SU-DHL-6 (cell line): ENCODE measurements around the gene GALNT16.

ENCODE experiments used
- H2AFZ ChIP-seq: fragments of 200-600 bp; sonication (generic); 2 replicates; pipeline ENCODE4 v1.6.1; 2014; ENCODE audit warnings: low read depth, mild to moderate bottlenecking, moderate library complexity, mixed read lengths, antibody characterized with exemption, low read length; ENCODE audit not compliant: severe bottlenecking
- H3F3A ChIP-seq: fragments of 200-600 bp; shearing (Covaris generic); 2 replicates; pipeline ENCODE4 v1.6.0; 2016; ENCODE audit warnings: antibody characterized with exemption, mild to moderate bottlenecking; ENCODE audit not compliant: insufficient read depth
- H3K27ac ChIP-seq: fragments of 200-600 bp; sonication (generic); 2 replicates; pipeline ENCODE4 v1.5.1; 2016; ENCODE audit warnings: low read depth, mild to moderate bottlenecking, low read length, moderate library complexity, mixed read lengths
- H3K27me3 ChIP-seq: fragments of 200-600 bp; sonication (generic), shearing (Covaris generic); 2 replicates; pipeline ENCODE4 v1.6.0; 2014; ENCODE audit warnings: mild to moderate bottlenecking, low read length
- H3K36me3 ChIP-seq: fragments of 200-600 bp; sonication (generic); 2 replicates; pipeline ENCODE4 v1.6.1; 2014; ENCODE audit warnings: mild to moderate bottlenecking, low read length, mixed read lengths
- H3K4me2 ChIP-seq: fragments of 300-600, 200-600 bp; shearing (Covaris generic), sonication (generic); 2 replicates; pipeline ENCODE4 v1.6.0; 2014; ENCODE audit warnings: low read length, low read depth, mild to moderate bottlenecking; ENCODE audit not compliant: poor library complexity, severe bottlenecking
- H3K4me3 ChIP-seq: fragments of 200-600 bp; sonication (generic); 2 replicates; pipeline ENCODE4 v1.5.1; 2014; ENCODE audit warnings: antibody characterized with exemption, low read length, mild to moderate bottlenecking, mixed read lengths; ENCODE audit not compliant: insufficient read depth, poor library complexity, severe bottlenecking
- H3K79me2 ChIP-seq: fragments of 200-600 bp; sonication (generic); 2 replicates; pipeline ENCODE4 v1.6.1; 2014; ENCODE audit warnings: mild to moderate bottlenecking, low read length, moderate library complexity; ENCODE audit not compliant: insufficient read depth
- H3K9ac ChIP-seq: fragments of 200-600 bp; sonication (generic); 2 replicates; pipeline ENCODE4 v1.7.0; 2014; ENCODE audit warnings: mild to moderate bottlenecking, low read length
- H3K9me2 ChIP-seq: fragments of 200-600 bp; sonication (generic); replicated peaks from 2 replicates; pipeline ENCODE4 v1.6.1; 2014; ENCODE audit warnings: low read length; ENCODE audit not compliant: insufficient read depth
- H3K9me3 ChIP-seq: fragments of 200-600 bp; sonication (generic); 2 replicates; pipeline ENCODE4 v1.6.1; 2014; ENCODE audit warnings: low read length, mixed read lengths; ENCODE audit not compliant: insufficient read depth
- H4K20me1 ChIP-seq: fragments of 200-600 bp; sonication (generic); 2 replicates; pipeline ENCODE4 v1.6.1; 2014; ENCODE audit warnings: low read depth, mild to moderate bottlenecking, antibody characterized with exemption, low read length, moderate library complexity, mixed read lengths
- CTCF ChIP-seq: fragments of 200-600 bp; sonication (generic); IDR thresholded peaks from one replicate; pipeline ENCODE4 v1.5.1; 2017; ENCODE audit warnings: antibody characterized with exemption, mild to moderate bottlenecking, low read length, moderate library complexity; ENCODE audit not compliant: insufficient read depth, poor library complexity, severe bottlenecking
- EZH2phosphoT487 ChIP-seq: fragments of 200-600 bp; sonication (generic), shearing (Covaris generic); conservative IDR thresholded peaks from 2 replicates; pipeline ENCODE4 v1.6.1; 2018; ENCODE audit warnings: mild to moderate bottlenecking, antibody characterized with exemption, low read length, moderate library complexity, mixed read lengths

The GALNT16 gene

GRCh38 chr14:69405762-69406161, 145.8 kb downstream of the GALNT16 start:
- TF ChIP-seq CTCF (no peak), EZH2phosphoT487 (no peak)
- H3K9me3 ChIP-seq, result no peaks in the 10 kb centered on the region
- H3K4me3 ChIP-seq, result no peak overlapping the region
- no peaks in the 10 kb centered on the region; the same call in 1 of the 2 replicates for H3K36me3 ChIP-seq
- H2AFZ ChIP-seq, result no peak overlapping the region
- no peak overlapping the region for H3K9ac ChIP-seq
- no peak overlapping the region for H3K27ac ChIP-seq
- peaks cover 9% of the 10 kb centered on the region; the same call in 1 of the 2 replicates for H4K20me1 ChIP-seq
- H3K27me3 ChIP-seq, result no peaks in the 10 kb centered on the region
- H3K9me2 ChIP-seq, result no peaks in the 10 kb centered on the region
- no peak overlapping the region for H3K4me2 ChIP-seq
- peaks cover 6% of the 10 kb centered on the region; the same call in 1 of the 2 replicates for H3F3A ChIP-seq
- peaks cover 97% of the 10 kb centered on the region for H3K79me2 ChIP-seq
